ENCODE results near the gene TMTC2.

TMTC2 gene

GRCh38 chr12:82848845-82849244 lies 162.1 kb downstream of the TMTC2 start:
- no peak for DNase-seq

DNA sequence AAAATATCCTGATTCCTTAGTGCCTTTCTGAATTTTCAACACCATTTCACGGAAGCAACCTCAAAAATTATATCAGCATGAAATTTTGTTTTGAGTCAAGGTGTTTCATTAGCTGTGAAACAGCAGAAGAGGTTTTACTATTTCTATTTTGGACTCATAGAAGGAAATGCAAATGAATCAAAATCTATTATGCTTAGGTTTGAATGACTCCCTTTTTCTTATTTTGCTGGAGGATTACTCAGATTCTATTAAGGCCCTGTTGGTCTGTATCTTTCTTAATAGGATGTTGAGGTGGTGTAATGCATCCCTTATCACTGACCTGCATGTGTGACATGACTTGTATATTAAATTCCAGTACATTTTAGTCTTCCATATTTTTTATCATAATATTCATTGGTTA lies 165.8 kb downstream of the TMTC2 start:
- DNase-seq: no peak

GRCh38 chr12:82855872-82856271 lies 169.2 kb downstream of the TMTC2 start:
- no peak for DNase-seq

DNA sequence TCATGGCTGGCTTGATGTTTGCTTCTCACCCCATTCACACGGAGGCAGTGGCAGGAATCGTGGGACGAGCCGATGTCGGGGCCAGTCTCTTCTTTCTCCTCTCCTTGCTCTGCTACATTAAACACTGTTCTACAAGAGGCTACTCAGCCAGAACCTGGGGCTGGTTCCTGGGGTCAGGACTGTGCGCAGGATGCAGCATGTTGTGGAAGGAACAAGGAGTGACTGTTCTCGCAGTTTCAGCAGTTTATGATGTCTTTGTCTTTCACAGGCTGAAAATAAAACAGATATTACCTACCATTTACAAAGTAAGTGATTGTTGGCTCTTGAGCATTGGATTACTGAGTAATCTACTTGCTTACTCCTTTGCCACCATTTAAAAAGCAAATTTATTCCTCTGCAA lies 170.6 kb downstream of the TMTC2 start:
- no peak for DNase-seq

DNA sequence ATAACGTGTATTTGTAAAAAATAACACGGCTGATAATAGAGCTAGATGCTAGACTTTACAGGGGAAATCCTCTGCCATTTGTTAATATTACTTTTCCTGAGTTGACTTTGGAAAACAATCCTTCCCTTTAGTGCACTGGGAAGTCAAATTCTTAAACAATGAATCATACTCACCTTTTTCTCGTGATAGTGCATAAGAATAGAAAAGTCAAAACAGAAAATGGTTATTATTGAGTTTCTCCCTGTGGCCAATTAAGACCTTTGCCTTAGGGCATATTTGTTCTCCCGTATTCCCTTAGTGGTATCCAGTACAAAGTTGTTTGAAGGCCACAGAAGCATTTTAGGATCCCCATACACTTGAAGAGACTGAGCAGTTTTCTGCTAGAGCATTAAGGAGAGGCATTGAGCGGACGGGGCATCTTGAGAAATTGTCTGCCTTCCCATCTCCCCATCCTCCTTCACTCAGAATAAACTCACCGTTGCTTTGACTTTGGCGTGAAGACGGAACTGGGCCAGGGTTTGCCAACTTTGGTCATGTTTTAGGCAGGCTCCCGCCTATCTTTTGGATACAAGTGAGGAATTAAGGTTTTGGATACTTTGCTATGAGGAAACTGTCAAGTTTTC lies 171.3 kb downstream of the TMTC2 start:
- DNase-seq: no peak

- no peak for DNase-seq
Measured at GRCh38 chr12:82858534-82858917, 171.8 kb downstream of the TMTC2 start.

DNA sequence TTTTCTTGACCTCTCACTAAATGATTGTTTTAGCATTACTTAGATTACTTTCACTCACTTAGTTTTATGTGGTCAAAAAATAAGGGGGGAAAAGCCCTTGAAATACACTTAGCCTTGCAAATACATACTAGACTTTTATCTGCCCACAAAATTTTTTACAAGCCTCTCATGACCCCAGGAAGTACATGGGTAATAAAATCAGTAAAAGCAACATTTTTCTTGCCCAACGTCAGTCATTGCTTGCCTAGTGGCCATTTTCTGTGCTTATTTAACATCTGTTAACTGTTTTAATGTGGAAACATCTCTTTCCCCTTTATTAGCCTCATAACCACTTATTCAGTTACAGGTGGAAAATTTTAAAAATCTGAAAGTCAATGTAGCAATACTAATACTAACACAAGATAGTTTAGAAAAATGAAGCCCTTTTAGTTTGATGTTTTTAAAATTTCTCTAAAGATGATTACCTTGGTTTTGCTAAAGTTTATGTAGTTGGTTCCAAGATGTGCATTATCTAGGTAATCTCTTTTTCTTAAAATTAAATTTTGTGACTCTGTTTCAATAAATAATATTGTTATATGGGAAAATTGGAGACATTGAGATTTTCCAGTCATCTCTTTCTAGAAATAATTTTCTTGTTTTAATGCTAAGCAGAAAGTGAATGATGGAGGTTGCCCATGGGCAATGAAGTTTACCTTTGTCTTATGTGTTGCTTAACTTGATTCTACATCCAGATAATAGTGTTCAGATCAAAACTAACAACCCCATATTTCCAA lies 175.5 kb downstream of the TMTC2 start:
- DNase-seq: no peak

DNA sequence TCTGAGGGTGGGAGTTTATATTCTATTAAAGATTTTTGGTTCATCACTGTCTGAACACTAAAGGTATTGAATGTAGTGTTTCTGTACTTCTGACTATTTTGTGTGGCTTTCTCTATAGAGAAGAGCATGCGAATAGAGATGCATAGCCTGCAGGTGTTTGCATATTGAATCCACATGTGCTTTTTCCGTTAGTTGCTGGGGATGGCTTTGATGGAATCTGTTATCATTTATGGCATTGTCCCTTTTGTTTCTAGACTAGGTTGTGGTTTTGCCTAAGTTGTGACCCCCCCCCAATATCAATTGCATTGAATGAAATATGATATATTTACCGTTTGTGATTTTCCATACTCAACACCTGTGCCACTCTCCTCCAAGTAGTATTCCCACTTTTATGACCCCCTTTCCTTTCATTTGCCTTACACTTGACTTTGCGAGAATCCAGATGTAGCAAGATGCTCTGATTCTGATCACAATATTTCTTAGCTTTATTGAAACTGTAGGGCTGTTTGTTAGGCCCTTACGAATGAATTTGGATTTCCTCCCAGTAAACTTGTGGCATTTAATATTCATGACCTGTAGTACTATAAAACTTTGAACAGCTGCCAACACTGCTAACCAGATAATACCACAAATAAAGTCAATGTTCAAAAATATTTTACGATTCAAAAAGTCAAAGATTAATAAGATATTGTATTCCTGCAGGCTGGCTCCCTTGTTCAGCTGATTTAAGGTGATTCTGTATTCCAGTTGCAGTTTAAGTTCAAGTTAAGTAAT lies 176.4 kb downstream of the TMTC2 start:
- DNase-seq: no peak

- no peak for DNase-seq
Measured at GRCh38 chr12:82866227-82866775, 179.6 kb downstream of the TMTC2 start.

DNA sequence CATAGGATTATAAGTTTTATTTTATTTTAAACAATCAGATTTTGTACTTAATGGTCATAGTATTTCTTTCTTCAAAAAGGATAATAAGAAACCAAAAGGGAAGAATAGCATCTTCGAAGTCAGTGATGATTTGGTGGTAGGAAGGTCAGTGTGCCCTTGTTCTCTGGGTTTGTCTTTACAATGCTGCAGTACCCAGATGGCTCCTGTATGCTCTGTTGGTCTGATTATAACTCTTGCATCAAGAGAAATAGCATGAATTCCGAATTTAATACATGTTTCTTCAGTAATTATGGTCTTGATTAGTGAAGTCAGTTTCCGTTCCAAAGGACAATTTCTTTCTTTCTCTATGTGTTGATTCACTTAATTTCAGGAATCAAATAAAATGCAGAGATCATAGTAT lies 180.2 kb downstream of the TMTC2 start:
- DNase-seq: no peak

- DNase-seq: no peak
Measured at GRCh38 chr12:82867762-82868500, 181.2 kb downstream of the TMTC2 start.

GRCh38 chr12:82870771-82871377 lies 184.2 kb downstream of the TMTC2 start:
- no peak for DNase-seq

DNA sequence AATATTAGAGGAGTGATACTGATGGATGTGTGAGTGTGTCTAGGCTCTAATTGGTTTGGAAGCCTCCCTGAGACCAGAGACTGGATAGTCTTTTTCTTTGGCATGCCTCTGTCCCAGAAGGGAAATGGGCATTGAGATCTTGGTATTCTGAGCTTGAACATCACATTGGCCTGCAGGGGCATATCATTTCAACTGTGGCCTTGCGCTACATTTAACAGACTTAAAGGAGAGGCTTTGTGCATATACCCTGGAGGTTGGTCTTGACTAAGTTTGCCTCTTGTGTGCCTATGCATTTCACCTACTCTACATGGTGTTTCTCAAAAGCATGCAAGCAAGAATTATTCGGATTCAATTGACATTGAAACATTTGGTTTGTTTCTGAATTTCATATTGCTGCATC lies 185.4 kb downstream of the TMTC2 start:
- DNase-seq: no peak

DNA sequence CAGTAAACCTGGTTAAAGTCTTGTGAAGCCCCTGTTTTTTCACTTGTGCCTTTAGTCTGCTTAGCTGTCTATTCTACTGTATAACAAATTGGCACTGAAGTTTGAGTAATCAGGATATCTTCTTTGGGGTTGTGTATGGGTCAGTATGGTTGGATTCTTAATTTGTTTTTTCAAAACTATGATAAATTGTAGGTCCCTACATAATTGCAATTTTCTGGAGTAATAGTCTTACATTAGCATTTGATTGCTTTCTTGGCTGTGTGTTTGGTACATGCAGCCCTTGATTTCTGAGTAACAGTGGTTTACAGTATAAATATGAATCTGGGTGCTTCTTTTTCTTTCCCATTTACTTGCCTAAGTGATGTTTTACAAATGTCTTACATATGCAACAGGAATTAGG lies 186.6 kb downstream of the TMTC2 start:
- DNase-seq: no peak

GRCh38 chr12:82873951-82874350 lies 187.2 kb downstream of the TMTC2 start:
- DNase-seq: no peak

DNA sequence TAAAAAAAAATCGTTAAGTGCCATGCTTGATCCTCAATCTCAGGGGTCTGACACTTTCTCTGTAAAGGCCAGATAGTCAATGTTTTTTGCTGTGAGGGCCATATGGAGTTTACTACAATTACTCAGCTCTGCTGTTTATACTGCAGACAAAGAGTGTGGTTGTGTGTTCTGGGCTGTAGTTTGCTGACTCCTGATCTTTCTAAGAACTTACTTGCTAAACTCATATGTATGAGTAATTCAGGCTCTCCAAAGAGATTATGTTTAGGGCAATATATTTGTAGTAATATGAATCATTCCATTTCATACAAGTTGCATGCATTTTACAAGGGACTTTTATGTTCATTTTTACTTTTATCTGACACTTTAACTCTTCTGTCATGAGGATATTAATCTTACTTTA lies 188.2 kb downstream of the TMTC2 start:
- no peak for DNase-seq

GRCh38 chr12:82876075-82876474 lies 189.4 kb downstream of the TMTC2 start:
- no peak for DNase-seq

GRCh38 chr12:82877963-82878362 lies 191.3 kb downstream of the TMTC2 start:
- no peak for DNase-seq

DNA sequence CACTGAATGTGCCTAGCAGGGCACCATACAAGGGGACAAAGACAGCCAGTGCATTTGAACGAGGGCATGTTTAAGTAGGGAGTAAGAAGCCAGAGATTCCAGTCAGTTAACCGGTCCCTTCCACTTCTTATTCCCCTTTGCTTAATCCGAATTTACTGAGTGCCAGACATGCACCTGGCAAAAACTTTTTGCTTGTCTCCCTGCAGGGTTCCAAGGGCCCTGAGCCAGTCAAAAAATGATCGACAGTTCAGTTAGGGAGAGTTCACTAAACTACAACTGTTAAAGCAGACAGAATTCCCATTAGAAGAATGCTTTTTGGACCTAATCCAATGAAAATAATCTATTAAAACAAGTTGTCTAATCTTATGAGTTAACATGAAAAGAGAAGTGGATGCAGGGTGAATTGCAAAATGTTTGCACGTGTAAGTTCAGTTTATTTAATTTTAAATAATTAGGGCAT lies 193.8 kb downstream of the TMTC2 start:
- no peak for DNase-seq

DNA sequence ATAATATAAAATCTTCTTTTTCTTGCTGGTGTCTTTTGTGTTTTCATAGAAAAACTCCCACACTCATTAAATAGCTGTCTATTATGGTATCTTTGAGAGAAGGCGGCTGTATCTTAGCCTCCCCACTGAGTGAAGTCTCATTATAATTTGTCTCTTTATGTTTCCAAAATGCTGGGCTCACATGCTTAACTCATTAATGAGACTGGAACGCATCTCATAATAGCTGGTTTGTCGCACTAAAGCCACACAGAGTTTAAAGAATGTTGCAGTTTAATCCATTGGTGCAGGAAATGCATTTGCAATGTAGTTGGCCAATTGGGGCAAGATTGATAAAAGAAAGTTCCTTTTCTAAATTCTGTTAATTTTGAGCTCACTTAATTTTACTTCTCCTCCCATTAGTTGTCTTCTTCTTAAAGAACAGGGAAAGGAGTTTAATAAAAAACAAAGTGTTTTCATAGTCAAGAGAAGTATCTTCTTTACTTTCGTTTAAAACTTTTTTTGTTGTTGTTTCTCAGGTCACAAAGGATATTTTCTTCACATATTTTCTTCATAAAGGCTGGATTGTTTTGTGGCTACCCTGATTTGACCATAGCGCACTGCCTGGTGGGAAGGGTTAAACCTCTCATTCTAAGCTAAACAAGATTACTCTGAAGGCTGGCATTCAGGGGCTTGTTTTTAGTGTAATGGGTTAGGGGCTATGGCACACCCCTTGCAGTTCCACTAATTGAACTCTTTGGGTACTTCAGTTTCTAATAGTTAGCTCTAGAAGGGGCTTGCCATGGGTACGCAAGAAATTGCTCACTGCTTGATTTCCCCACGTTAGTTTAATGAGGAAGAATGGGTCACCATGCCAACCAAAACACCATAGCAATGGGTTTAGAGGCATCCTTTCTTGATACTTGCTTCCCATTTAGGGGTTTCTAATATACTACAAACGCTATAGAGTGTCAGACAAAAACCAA lies 197.0 kb downstream of the TMTC2 start:
- DNase-seq: no peak

DNA sequence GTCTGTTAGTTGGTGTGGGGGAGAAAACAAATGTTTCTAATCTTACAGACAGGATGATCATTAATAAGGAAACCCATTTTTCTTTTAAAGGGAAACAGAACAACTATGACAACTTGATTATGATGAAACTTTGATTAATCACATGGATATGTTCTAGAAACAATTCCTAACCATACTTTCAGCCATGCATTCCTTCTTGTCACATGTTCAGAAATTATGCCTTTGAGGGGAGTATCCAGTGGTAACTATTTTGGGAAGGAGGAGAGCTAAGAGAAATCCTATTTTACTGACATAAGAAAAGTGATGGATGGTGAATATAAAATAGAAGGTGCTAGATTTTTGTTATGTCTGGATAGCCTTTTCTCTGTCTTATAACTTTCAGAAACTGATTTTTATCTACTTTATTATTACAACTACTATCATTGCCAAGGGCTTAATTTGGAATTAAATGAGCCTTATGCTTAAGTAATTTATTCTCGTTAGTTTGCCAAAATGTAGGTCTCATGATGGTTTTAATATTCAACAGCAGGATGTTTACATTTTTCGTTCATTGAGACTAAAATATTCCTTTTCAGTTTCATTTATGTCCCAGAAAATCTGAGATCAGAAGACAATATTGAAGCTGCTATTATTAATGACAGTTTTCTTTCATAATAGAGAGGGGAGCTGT lies 200.1 kb downstream of the TMTC2 start:
- DNase-seq: no peak

All from NCI-H1436 treated with DMSO at 0.1 percent for 48 hours (cell line).